NCI-H1436 (cell line): ENCODE data around the gene POLQ.
"Not testable (repeated sequence)": the region's sequence is repeated elsewhere in the genome, so short reads cannot be mapped to it uniquely, and the experiment has no call there.

Source experiments
- DNase-seq: peaks from one replicate; lab custom pipeline; 2025; lab: John Stamatoyannopoulos, UW

Gene POLQ

DNA sequence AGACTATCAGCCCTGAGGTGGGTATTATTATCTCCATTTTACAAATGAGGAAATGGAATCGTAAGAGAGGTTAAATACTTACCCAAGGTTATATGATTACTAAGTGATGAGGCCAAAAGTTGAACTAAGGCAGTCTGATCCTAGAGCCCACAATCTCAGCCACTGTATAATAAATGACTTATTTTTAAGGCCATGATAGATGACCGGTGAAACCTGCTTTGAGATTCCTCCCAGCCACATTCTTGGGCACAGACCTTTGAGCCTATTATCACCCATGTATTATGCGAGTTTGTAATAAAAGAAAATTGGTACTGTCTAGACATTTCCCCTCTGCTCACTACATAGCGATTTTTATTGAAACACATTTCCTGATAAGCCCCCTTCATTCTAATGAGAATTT is 37.4 kb downstream of the POLQ start:
- DNase-seq: no peak

DNA sequence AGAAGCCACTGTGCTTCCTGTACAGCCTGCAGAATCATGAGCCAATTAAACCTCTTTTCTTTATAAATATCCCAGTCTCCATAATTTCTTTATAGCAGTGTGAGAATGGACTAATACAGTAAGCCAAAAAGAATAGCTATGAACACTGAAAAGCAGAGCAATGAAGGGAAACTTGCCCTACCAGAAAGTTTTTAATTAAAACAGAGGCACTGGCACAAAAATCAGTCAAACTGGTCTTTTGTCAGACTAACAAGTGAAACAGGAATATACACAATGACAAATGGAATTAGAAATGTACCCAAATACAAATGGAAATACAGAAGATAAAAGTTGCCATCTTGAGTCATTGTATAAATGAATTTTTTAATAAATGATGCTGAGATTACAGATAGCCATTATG is 40.5 kb downstream of the POLQ start:
- no peak for DNase-seq

DNA sequence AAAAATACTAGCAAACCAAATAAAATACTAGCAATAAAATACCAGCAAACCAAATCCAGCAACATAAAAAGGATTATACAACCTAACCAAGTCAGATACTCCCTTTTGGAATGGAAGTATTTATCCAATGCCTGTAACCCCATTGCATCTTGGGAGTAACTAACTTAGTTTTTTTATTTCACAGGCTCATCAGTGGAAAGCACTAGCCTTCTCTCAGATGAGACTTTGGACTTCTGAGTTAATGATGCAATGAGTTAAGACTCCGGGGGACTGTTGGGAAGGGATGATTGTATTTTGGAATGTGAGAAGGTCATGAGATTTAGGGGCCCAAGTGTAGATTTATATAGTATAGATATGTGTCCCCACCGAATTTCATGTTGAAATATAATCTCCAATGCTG is 41.2 kb downstream of the POLQ start:
- no peak for DNase-seq

DNA sequence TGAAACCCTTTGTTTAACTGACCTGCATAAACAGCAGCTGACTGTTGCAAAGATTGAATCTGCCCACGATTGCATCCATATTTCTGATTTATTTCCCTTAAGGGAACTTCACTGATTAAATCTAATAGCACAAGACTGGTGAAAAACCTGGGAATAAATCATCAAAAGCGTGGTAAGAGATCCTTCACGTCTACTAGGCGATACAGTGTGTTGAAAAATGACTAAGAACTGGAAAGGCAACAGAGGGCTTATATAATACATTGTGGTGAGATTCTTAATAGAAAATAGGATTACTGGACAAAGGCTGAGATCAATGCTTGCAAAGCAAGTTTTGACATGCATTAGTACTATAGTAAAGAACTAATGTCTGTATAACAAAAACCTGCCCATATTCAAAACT is 49.0 kb downstream of the POLQ start:
- DNase-seq: no peak

DNA sequence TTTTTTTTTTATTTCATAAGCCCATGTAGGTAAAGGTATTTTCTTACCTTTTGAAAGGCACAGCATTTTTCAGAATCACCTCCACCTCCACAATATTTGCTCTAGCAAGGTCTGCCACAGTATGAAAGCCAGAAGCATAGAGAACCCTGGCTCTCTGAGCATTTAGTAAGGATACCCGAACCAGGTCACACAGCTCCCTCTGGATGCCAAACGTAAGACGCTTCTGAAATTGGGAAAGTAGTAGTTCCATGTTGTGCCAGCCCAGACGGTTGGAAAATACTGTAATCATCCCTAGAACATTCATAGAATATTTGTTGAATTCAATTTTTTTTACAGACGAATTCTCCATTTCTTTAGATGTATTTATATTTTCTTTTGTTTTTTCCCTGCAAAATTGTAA is 52.4 kb downstream of the POLQ start:
- no peak for DNase-seq

DNA sequence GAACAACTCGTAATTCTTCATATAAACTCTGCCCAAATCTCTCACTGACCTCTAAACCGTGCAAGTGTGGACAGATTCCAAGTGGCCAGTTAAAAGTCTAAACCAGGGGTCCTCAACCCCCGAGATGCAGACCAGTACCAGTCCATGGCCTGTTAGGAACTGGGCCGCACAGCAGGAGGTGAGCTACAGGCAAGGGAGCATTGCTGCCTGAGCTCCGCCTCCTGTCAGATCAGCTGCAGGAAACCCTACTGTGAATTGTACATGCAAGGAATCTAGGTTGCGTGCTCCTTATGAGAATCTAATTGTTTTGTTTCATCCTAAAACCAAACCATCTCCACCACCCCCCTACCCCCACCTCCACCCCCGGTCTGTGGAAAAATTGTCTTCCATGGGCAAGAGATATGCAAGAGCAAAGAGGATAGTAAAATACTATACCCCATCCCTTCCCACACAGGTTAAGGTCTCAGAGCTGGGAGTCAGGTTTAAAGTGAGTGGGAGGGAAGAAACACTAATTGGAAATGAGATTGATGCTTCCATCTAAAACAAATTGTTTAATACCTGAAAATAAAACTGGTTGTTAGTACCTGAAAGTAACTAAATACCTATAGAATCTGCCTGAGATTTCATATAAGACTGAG is 54.0 kb downstream of the POLQ start:
- no peak for DNase-seq

DNA sequence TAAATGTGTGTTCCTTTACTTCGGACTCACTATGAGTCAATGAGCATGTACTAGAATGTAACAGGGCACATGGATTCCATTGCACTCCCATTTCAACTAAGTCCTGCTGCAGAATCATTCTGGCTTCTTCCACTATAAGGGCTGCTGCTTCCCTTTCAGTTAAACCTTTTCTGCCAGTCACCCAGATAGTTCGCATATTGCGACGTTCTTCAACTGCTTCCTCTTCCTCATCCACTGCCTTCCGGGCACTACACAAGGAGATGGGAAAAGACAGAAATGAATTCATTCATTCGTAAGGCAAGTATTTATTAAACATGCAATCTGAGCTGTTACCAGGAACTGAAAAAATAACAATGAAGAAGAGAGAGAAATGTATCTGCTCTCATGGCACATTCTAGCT is 55.6 kb downstream of the POLQ start:
- DNase-seq: no peak

DNA sequence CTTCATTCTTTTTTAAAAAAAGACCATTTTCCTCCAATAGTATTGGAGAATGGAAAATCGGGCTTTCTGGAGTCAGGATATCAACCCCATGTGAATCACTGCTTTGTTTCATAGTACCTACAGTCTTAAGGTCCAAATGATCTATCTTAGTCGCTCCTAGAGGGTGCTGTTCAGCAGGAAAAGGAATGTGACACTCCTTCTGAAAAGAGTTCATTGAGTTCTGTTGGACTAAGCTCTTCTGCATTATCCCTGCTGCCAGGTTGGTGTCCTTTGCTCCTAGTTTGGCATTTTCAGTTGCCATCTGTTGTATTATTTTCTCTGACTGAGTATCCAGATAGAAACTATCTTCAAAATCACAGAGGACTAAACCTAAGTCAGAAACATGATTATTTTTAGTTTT is 57.2 kb downstream of the POLQ start:
- DNase-seq: no peak

DNA sequence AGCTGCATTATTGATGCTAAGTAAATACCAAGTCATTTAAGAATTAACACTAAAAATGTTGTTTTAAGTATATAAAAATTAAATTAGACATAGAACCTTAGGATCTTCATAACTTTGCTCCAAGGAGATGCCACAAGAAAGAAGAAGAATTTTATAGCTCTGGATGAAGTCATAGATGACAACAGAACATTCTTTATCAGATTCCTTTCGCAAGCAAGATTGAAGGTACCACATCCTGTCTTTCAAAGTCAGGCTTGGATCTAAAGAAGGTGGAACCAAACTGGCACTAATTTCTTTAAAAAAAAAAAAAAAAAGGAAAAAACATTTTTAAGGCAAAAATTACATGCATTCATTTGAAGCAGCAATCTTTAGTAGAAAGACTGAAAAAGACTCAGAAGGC is 62.5 kb downstream of the POLQ start:
- DNase-seq: no peak

DNA sequence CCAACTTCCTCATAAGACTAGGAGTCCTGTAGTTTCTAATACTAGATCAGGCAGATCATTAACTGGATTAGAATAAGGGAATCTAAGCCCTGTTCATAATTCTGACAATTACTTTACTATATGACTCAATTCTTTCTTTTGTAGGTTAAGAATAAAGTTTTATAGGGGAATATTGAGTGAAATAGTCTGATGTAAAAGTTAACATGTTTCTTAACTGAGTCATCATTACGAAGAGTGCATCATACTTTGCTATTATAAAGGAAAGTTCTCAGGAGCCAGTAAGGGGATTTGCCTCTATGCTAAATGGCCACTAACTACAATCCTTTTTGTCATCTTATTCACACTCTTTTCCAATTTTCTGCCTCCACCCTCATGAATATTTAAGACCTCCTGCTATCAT is 63.1 kb downstream of the POLQ start:
- DNase-seq: no peak

DNA sequence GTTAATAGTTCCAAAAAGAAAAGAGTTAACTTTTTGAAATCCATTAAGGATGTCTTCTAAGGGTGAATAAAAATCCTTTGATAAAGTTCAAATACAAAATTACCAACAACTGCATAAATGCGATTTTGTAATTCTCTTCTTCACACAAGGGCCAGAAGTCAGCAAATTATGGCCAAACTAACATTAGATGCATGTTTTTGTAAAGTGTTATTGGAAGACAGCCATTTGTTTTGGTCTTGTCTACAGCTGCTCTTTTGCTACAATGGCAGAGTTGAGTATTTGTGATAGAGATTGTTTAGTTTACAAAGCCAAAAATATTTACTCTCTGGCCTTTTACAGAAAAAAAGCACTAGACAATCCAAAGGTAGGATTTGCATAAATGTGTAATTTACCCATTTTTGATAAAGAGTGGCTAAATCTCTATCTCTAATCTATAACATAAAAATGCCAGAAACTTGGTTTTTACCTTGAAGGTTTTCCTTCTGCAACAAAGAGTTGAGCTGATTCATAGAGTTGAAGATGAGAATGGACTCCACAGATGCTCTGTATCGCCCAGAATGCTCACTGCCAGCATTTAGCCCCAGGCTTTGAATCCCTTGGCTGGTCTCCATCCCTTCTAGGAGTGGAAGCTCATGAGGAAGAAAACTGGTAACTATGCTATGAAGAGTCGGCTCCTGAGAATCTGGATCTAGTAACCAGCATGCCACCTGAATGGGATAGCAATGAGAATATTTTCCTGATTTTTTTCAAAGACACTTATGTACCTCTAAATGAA is 64.5 kb downstream of the POLQ start:
- DNase-seq: no peak

DNA sequence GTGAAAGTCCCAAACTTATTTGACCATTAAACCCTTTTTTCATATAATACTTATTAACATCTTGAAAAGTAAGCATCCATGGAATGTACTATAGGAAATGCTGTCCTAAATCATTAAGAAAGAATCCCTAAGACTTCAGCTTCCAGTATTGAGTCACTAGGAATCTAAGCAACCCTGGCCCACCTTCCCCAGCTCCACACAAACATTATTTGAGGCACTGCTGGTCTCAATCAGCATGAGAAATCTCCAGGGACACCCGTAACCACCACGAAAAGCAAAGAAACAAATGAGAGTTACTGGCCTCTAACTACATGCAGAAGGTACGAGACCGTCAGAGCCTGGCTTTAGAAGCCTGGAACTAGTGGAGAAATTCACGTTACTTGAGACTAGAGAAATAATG is 68.2 kb downstream of the POLQ start:
- DNase-seq: no peak

DNA sequence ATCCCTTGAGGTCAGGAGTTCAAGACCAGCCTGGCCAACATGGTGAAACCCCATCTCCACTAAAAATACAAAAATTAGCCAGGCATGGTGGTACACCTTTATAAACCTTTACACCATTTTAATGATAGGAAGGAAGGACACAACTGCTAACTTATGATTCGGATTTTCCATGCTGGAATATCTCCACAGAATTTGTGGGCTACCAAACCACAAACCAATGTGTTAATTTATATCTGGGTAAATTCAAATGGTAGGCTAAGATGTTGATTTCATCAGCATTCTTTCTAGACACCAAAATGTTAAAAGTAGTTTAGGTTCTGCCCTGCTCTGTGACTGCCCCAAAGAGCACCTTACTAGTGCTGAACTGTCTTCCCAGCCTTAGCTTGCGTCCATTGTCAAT is 72.8 kb downstream of the POLQ start:
- no peak for DNase-seq

DNA sequence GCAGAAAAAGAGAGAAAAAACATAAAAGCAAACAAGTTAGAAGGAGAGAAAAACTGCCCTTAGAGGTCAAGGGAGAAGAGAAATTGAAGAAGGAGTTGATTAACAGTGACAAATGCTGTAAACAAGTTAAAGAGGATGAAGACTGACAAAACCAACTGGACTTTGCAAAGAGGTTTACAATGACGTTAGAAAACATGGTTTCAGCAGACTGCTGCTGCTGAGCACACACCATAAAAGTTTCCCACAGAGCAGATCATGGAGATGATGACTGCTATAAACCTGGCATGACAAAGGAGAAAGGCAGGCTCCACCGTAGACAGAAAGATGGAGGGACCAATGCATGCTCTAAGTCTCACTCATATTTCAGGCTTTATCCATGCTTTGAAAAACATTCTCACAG is 78.7 kb downstream of the POLQ start:
- no peak for DNase-seq

DNA sequence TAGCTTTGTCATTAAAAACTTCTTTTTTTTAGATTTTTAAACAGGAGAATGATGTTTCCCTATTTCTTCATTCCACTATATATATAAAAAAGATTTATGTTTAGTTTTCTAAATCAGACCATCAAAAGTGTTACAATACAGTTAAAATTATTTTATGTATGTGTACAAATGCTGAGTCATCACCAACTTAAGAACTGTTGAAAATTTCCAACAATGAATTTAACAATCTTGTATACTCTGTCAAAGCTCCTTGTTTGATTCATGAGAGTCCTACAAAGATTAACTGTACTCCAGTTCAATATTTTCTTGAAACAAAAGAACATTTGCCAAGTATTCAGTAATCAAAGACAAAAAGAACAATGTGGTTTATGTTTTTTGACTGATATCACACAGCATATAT is 82.0 kb downstream of the POLQ start:
- no peak for DNase-seq

DNA sequence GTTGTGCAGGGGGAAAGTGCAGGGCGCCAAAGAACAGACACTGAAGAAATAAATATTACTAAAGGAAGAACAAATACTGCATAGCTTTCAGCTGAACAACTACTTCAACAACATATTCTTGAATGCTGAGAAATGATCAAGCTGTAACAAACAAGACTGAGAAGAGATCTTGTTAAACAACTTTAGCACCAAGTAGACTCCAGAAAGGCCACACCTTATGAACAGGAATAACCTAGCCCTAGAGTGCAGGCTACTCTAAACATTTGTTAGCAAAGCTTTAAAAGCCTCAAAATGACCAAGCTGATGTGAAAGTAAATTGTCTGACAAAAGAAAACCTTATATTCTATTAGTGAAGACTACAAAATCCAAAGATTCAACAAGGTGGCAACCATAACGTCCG is 83.2 kb downstream of the POLQ start:
- DNase-seq: no peak

DNA sequence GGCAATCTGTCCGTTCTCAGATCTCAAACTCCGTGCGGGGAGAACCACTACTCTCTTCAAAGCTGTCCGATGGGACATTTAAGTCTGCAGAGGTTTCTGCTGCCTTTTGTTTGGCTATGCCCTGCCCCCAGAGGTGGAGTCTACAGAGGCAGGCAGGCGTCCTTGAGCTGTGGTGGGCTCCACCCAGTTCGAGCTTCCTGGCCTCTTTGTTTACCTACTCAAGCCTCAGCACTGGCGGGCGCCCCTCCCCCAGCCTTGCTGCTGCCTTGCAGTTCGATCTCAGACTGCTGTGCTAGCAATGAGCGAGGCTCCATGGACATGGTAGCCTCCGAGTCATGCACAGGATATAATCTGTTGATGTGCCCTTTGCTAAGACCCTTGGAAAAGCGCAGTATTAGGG is 94.0 kb downstream of the POLQ start:
- not testable (repeated sequence) for DNase-seq

DNA sequence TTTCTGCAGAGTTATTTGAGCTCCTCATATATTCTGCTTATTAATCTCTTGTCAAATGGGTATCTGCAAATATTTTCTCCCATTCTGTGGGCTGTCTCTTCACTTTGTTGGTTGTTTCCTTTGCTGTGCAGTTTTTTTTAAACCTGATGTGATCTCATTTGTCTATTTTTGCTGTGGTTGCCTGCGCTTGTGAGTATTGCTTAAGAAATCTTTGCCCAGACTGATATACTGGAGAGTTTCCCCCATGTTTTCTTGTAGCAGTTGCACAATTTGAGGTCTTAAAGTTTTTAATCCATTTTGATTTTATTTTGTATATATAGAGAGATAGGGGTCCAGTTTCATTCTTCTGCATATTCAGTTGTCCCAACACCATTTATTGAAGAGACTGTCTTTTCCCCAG is 102.3 kb downstream of the POLQ start:
- no peak for DNase-seq

DNA sequence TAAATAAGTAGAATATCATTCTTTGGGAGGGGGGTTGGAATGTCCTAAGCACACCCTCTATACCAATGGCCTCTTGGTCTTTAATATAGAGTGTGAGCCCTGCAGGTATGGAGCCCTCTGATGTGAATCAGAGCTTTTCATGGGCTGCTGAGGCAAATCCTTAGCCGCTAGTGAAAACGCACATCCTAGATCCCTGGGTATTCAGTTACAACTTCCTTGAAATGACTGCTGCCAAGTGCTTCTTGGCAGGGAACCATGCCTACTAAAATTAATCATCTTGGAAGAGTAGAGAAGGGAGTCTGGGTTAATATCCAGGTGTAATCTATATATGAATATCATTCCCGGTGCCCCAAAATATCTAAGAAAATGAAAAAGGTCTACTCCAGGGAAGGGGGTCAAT is 109.1 kb downstream of the POLQ start:
- no peak for DNase-seq

DNA sequence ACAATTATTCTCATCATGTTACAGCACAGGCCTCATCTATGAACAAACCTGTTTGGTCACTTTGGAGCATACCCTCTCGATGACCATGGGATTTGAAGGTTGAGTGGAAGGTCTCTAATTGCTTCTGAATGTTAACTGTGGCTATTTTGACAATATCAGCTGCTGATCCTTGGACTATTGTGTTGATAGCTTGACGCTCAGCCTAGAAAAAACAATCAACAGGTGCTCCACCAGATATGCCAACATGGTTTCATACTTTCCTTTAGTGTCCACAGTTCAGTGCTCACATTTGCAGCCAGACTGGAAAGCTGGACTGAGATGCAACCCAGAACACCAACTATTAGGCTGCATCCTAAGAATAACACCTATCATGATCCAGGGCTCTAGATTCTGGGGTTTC is 109.7 kb downstream of the POLQ start:
- no peak for DNase-seq

DNA sequence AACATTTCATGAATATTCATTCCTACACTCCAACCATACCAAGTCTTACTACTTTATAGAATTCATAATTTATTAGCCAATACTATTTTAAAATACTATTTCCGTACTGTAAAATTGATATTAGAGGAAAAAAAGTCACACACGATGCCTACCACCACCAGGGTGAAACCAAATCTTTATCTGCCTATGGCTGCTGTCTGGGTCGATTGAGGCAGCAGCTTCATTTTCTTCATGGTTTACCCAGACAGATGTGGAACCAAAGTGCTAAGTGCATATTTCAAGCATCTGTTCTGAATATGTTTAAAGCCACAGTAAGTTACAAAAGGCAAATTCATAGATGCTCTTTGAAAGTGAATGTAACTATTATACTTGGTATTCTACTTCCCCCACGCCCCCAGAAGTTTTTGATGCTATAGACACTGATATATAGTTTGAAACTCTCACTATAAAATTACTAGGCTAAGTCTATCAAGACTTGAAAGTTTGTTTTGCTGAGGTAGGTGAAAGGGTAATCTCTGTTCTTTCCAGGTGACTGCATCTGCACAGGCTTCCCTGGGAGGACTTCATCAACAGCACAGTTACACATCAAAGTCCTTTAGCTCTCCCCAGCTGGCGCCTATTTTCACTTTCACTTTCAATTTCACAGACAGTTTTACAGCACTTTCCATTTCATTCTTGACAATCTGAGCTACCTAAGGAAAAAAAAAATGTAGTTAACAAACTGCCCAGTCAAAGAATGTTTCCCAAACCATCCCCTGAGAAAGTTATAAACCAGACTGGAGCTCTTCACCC is 113.9 kb downstream of the POLQ start:
- DNase-seq: peak; percentile 3

DNA sequence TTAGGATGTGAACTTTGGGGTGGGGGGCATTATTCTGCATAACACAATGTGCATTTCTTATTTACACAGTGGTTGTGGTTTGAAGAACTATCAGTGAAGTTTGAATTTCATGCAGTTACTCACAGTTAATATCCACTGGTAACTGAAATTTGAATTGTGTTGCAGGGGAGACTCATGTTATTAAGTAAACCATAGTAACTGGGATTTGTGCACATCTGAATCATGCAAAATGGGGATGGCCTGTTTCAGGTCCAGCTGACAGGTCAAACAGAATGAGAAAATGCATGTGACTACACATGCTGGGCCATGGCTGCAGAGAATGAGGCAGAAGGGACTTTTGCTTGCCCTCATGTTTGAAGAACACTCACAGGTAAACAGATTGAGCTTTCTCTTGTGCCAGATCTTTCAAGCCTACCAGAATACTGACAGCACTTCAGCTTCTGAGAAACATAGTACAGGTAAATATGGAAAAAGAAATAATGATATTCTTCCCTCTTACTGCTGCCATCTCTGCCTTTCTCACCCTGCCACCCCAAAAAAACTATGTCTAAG is 115.0 kb downstream of the POLQ start:
- DNase-seq: no peak

DNA sequence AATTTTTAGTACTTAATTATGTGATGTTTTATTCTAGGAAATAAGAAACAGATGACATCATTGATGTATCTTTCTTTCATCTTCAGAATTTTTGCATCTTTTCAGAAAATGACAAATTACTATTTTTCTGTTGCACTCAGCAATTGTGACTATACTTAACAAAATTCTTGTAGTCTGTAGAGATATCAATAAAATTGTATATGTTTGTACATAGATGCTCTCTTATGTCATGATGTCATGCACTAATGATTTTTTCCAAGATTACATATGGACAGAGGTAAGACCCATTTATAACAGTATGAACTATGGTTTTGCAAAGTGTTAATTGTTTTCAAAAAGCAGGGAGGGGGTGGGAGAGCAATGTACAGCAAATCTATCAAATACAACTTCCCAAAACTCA is 121.2 kb downstream of the POLQ start:
- no peak for DNase-seq
